H9 (cell line): Measurements from ENCODE around the gene COMMD10. TPM values are rescaled to one million over a fixed set of nuclear protein-coding genes. Genes with fewer than 3 reads are reported as not detected.

ENCODE experiments used
- DNase-seq: peaks from one replicate; pipeline ENCODE4 v3.0.0-alpha.2; 2017
- H2AFZ ChIP-seq: one replicate; pipeline ENCODE4 v1.6.1; 2013; ENCODE audit warnings: mild to moderate bottlenecking, low read length, control low read depth, moderate library complexity
- H2AK5ac ChIP-seq: 2 replicates; pipeline ENCODE4 v1.6.1; 2013; ENCODE audit warnings: low read length, control low read depth, mixed read lengths; ENCODE audit not compliant: insufficient read length
- H2BK120ac ChIP-seq: one replicate; pipeline ENCODE4 v1.6.1; 2013; ENCODE audit warnings: low read depth, mild to moderate bottlenecking, low read length, control low read depth, inconsistent platforms; ENCODE audit not compliant: poor library complexity, severe bottlenecking
- H2BK12ac ChIP-seq: 2 replicates; pipeline ENCODE4 v1.6.1; 2013; ENCODE audit warnings: low read length, control low read depth, mixed read lengths, low read depth; ENCODE audit not compliant: insufficient read length
- H2BK15ac ChIP-seq: 2 replicates; pipeline ENCODE4 v1.6.1; 2013; ENCODE audit warnings: low read depth, low read length, control low read depth
- H2BK20ac ChIP-seq: one replicate; pipeline ENCODE4 v1.6.1; 2013; ENCODE audit warnings: low read depth, mild to moderate bottlenecking, low read length, control low read depth, inconsistent platforms; ENCODE audit not compliant: poor library complexity, severe bottlenecking
- H2BK5ac ChIP-seq: 2 replicates; pipeline ENCODE4 v1.6.1; 2013; ENCODE audit warnings: low read length, control low read depth, mixed read lengths; ENCODE audit not compliant: insufficient read length
- H3K14ac ChIP-seq: 2 replicates; pipeline ENCODE4 v1.6.1; 2013; ENCODE audit warnings: low read length, control low read depth; ENCODE audit not compliant: insufficient read depth
- H3K18ac ChIP-seq: 2 replicates; pipeline ENCODE4 v1.6.1; 2013; ENCODE audit warnings: low read depth, mild to moderate bottlenecking, mixed read lengths, low read length, control low read depth; ENCODE audit not compliant: insufficient read length
- H3K23ac ChIP-seq: 2 replicates; pipeline ENCODE4 v1.6.1; 2013; ENCODE audit warnings: low read length, control low read depth, mixed read lengths, low read depth; ENCODE audit not compliant: insufficient read length
- H3K23me2 ChIP-seq: 2 replicates; pipeline ENCODE4 v1.6.1; 2013; ENCODE audit warnings: low read depth, mild to moderate bottlenecking, mixed read lengths, low read length, control low read depth; ENCODE audit not compliant: insufficient read length, poor library complexity, severe bottlenecking
- H3K27ac ChIP-seq: 2 replicates; pipeline ENCODE4 v1.5.1; 2013; ENCODE audit warnings: low read length, control low read depth, mixed read lengths, low read depth; ENCODE audit not compliant: insufficient read length
- H3K27me3 ChIP-seq: 2 replicates; pipeline ENCODE4 v1.6.1; 2013; ENCODE audit warnings: low read length, control low read depth, inconsistent platforms; ENCODE audit not compliant: insufficient read depth
- H3K4ac ChIP-seq: 2 replicates; pipeline ENCODE4 v1.6.1; 2013; ENCODE audit warnings: low read depth, mild to moderate bottlenecking, control low read depth, inconsistent platforms, low read length, moderate library complexity
- H3K4me1 ChIP-seq: 2 replicates; pipeline ENCODE4 v1.6.1; 2013; ENCODE audit warnings: low read length, control low read depth, inconsistent platforms; ENCODE audit not compliant: insufficient read depth
- H3K4me2 ChIP-seq: 2 replicates; pipeline ENCODE4 v1.6.1; 2013; ENCODE audit warnings: low read length, control low read depth, mixed read lengths; ENCODE audit not compliant: insufficient read length, insufficient read depth
- H3K56ac ChIP-seq: 2 replicates; pipeline ENCODE4 v1.6.1; 2013; ENCODE audit warnings: low read depth, mild to moderate bottlenecking, mixed read lengths, low read length, control low read depth; ENCODE audit not compliant: insufficient read length
- H3K79me1 ChIP-seq: 2 replicates; pipeline ENCODE4 v1.6.1; 2013; ENCODE audit warnings: low read depth, mild to moderate bottlenecking, moderate library complexity, low read length, control low read depth, inconsistent platforms; ENCODE audit not compliant: insufficient read depth, poor library complexity, severe bottlenecking
- H3K79me2 ChIP-seq: 2 replicates; pipeline ENCODE4 v1.6.1; 2013; ENCODE audit warnings: low read length, control low read depth, inconsistent platforms; ENCODE audit not compliant: insufficient read depth
- H3K9ac ChIP-seq: 2 replicates; pipeline ENCODE4 v1.6.1; 2013; ENCODE audit warnings: low read length, control low read depth, mixed read lengths; ENCODE audit not compliant: insufficient read length; ENCODE audit errors: extremely low read depth
- H3K9me3 ChIP-seq: one replicate; pipeline ENCODE4 v1.6.1; 2013; ENCODE audit warnings: low read depth, low read length, inconsistent platforms; ENCODE audit not compliant: control insufficient read depth
- H3T11ph ChIP-seq: one replicate; pipeline ENCODE4 v1.6.1; 2013; ENCODE audit warnings: mild to moderate bottlenecking, low read length, control low read depth, inconsistent platforms
- H4K20me1 ChIP-seq: one replicate; pipeline ENCODE4 v1.6.1; 2013; ENCODE audit not compliant: control insufficient read depth, insufficient read length, insufficient read depth
- H4K5ac ChIP-seq: 2 replicates; pipeline ENCODE4 v1.6.1; 2013; ENCODE audit warnings: low read depth, mild to moderate bottlenecking, mixed read lengths, low read length, control low read depth; ENCODE audit not compliant: insufficient read length
- H4K8ac ChIP-seq: replicated peaks from 2 replicates; pipeline ENCODE4 v1.6.1; 2013; ENCODE audit warnings: low read length, control low read depth, mixed read lengths, low read depth; ENCODE audit not compliant: insufficient read length
- H4K91ac ChIP-seq: 2 replicates; pipeline ENCODE4 v1.6.1; 2013; ENCODE audit warnings: low read depth, mild to moderate bottlenecking, moderate library complexity, mixed read lengths, low read length, control low read depth; ENCODE audit not compliant: insufficient read length
- H3K27ac Mint-ChIP-seq, 3 experiments: 2 replicates in 2 of 3; 3 replicates in 1 of 3; pipeline ENCODE4 v1.8.0; 2020 to 2021; ENCODE audit warnings: mixed read lengths in 3 of 3, mild to moderate bottlenecking in 1 of 3, moderate library complexity in 1 of 3
- H3K27me3 Mint-ChIP-seq: 2 replicates; pipeline ENCODE4 v1.8.0; 2021; ENCODE audit warnings: low read depth, mild to moderate bottlenecking, moderate library complexity, mixed read lengths
- H3K36me3 Mint-ChIP-seq, 3 experiments: 2 replicates in 2 of 3; 3 replicates in 1 of 3; pipeline ENCODE4 v1.8.0; 2020 to 2021; ENCODE audit warnings: low read depth in 3 of 3, mixed read lengths in 3 of 3; ENCODE audit not compliant: insufficient read depth in 1 of 3
- H3K4me1 Mint-ChIP-seq, 2 experiments: 2 replicates each; pipeline ENCODE4 v1.8.0; 2020; ENCODE audit warnings: mixed read lengths in 2 of 2
- H3K4me3 Mint-ChIP-seq, 2 experiments: 2 replicates in 1 of 2; 3 replicates in 1 of 2; pipeline ENCODE4 v1.8.0; 2020 to 2021; ENCODE audit warnings: mild to moderate bottlenecking in 2 of 2, mixed read lengths in 2 of 2, moderate library complexity in 1 of 2
- H3K9me3 Mint-ChIP-seq, 2 experiments: 2 replicates in 1 of 2; 3 replicates in 1 of 2; pipeline ENCODE4 v1.8.0; 2020; ENCODE audit warnings: mild to moderate bottlenecking in 2 of 2, mixed read lengths in 2 of 2, moderate library complexity in 1 of 2
- WGBS: extraction: QIAGEN DNeasy Blood & Tissue Kit; methylation state at CpG from one replicate; pipeline ENCODE4 v1.1.7; 2013; ENCODE audit warnings: missing lambda C conversion rate, low lambda C conversion rate, mixed read lengths; ENCODE audit not compliant: insufficient read length; ENCODE audit errors: extremely low coverage; 5-methylcytosine and 5-hydroxymethylcytosine counted together
- total RNA-seq: library from RNA; stranded (reverse); gene quantifications from 2 replicates; pipeline ENCODE4 v1.2.1, GENCODE V29; 2021
- TF ChIP-seq, protein P1 (sequence below): fragments of 200-600 bp; sonication (generic); conservative IDR thresholded peaks from 3 replicates; pipeline ENCODE4 v1.8.0; 2021; ENCODE audit warnings: antibody characterized with exemption, mild to moderate bottlenecking

Gene COMMD10
- total RNA-seq, 1 experiment from 2014 or later = 33.9 TPM

DNA sequence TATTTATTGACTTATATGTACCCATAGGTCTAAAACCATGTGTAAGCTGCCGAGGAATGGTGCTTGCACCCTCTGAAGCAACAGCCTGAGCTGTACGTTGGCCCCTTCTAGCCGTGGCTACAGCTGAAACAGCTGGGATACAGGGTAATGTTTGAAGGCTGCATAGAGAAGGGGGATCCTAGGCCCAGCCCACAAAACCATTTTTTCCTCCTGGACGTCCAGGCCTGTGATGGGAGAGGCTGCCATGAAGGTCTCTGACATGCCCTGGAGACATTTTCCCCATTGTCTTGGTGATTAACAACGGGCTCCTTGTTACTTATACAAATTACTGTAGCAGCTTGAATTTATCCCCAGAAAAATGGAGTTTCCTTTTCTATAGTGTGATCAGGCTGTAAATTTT is 244.7 kb downstream of the COMMD10 start:
- H3K4me3 Mint-ChIP-seq = no peak overlapping the region
- WGBS = no CpG with 5 or more reads among the region's 5 CpGs
- Histone ChIP-seq H4K5ac (no peak overlapping the region), H3K9me3 (no peaks in the 10 kb centered on the region), H4K8ac (no peak overlapping the region), H3K79me1 (no peaks in the 10 kb centered on the region), H4K20me1 (no peaks in the 10 kb centered on the region), H3K4ac (no peak overlapping the region), H3K4me2 (no peak overlapping the region), H3K27me3 (no peaks in the 10 kb centered on the region), H3K23me2 (no peaks in the 10 kb centered on the region), H3K18ac (no peak overlapping the region), H2BK20ac (no peak overlapping the region), H3K27ac (no peak overlapping the region), H3K23ac (no peak overlapping the region), H2AK5ac (no peak overlapping the region), H3K56ac (no peak overlapping the region), H3K9ac (no peak overlapping the region), H3T11ph (no peak overlapping the region), H3K14ac (no peak overlapping the region), H2AFZ (no peak overlapping the region), H2BK12ac (no peak overlapping the region), H3K79me2 (no peaks in the 10 kb centered on the region), H2BK15ac (no peak overlapping the region), H2BK120ac (no peak overlapping the region), H4K91ac (no peak overlapping the region), H2BK5ac (no peak overlapping the region), H3K4me1 (no peaks in the 10 kb centered on the region)
- TF ChIP-seq, protein P1, sequence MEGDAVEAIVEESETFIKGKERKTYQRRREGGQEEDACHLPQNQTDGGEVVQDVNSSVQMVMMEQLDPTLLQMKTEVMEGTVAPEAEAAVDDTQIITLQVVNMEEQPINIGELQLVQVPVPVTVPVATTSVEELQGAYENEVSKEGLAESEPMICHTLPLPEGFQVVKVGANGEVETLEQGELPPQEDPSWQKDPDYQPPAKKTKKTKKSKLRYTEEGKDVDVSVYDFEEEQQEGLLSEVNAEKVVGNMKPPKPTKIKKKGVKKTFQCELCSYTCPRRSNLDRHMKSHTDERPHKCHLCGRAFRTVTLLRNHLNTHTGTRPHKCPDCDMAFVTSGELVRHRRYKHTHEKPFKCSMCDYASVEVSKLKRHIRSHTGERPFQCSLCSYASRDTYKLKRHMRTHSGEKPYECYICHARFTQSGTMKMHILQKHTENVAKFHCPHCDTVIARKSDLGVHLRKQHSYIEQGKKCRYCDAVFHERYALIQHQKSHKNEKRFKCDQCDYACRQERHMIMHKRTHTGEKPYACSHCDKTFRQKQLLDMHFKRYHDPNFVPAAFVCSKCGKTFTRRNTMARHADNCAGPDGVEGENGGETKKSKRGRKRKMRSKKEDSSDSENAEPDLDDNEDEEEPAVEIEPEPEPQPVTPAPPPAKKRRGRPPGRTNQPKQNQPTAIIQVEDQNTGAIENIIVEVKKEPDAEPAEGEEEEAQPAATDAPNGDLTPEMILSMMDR = no peak
- no peaks in the 10 kb centered on the region for H3K4me1 Mint-ChIP-seq
- DNase-seq = no peak
- H3K9me3 Mint-ChIP-seq = peaks cover 36% of the 10 kb centered on the region in 2 experiments
- H3K27ac Mint-ChIP-seq = no peak overlapping the region
- H3K27me3 Mint-ChIP-seq = no peaks in the 10 kb centered on the region
- peaks cover 31 to 47% (median 33%) of the 10 kb centered on the region in 3 experiments for H3K36me3 Mint-ChIP-seq
